ENCODE measurements around the gene NR0B2. TPM values are rescaled to one million over a fixed set of nuclear protein-coding genes. Genes with fewer than 3 reads are reported as not detected.

Gene NR0B2
- total RNA-seq, 2 donors from 2014 or later, result 10.6 to 19.0 TPM

GRCh38 chr1:26894263-26894662, 19.5 kb downstream of the NR0B2 start:
- Histone ChIP-seq H3K27me3 (no peaks in the 10 kb centered on the region), H3K27ac (no peak overlapping the region), H3K4me1 (peaks cover 0 to 19% of the 10 kb centered on the region in 2 donors), H3K36me3 (peaks cover 58% of the 10 kb centered on the region), H3K9me3 (no peaks in the 10 kb centered on the region), H3K4me3 (no peak overlapping the region)
- DNase-seq (ENCODE audit: low spot score), result no peak
- TF ChIP-seq CTCF (IDR thresholded peaks at IDR 0.05), result no peak

- no peaks in the 10 kb centered on the region for H3K9me3 ChIP-seq
- DNase-seq (ENCODE audit: low spot score), result no peak
Measured at GRCh38 chr1:26890467-26890796, 23.3 kb downstream of the NR0B2 start.

GRCh38 chr1:26889551-26890466, 24.0 kb downstream of the NR0B2 start, which contains the start of gene GPN2:
GPN2 (minus strand) TSS chr1:26890283; CDS start chr1:26890096, 187 bp downstream.
- H3K36me3 ChIP-seq, result peaks cover 65% of the 10 kb centered on the region
- H3K27ac ChIP-seq, result peak within 1 kb of the TSS; percentile 87 to 90
- no peaks in the 10 kb centered on the region for H3K9me3 ChIP-seq
- peak within 1 kb of the TSS; percentile 95 to 96 for H3K4me3 ChIP-seq
- no peak for TF ChIP-seq CTCF (IDR thresholded peaks at IDR 0.05)
- DNase-seq (ENCODE audit: low spot score), result peak; percentile 77
- no peaks in the 10 kb centered on the region for H3K27me3 ChIP-seq
- H3K4me1 ChIP-seq, result peaks cover 0 to 26% of the 10 kb centered on the region in 2 donors

More at GRCh38 chr1:26890467-26890796, 23.3 kb downstream of the NR0B2 start:
- Histone ChIP-seq H3K4me3 (peak overlapping the region; percentile 95 to 96), H3K36me3 (peaks cover 65% of the 10 kb centered on the region), H3K4me1 (peaks cover 0 to 26% of the 10 kb centered on the region in 2 donors), H3K27ac (peak overlapping the region; percentile 87 to 90), H3K27me3 (no peaks in the 10 kb centered on the region)
- no peak for TF ChIP-seq CTCF (IDR thresholded peaks at IDR 0.05)

- Histone ChIP-seq H3K4me3 (no peak overlapping the region), H3K27me3 (no peaks in the 10 kb centered on the region), H3K27ac (no peak overlapping the region), H3K4me1 (peaks cover 0 to 26% of the 10 kb centered on the region in 2 donors), H3K9me3 (no peaks in the 10 kb centered on the region), H3K36me3 (peaks cover 66% of the 10 kb centered on the region)
- no peak for DNase-seq (ENCODE audit: low spot score)
- no peak for TF ChIP-seq CTCF (IDR thresholded peaks at IDR 0.05)
Measured at GRCh38 chr1:26888231-26888630, 25.5 kb downstream of the NR0B2 start.

GRCh38 chr1:26887125-26887524, 26.6 kb downstream of the NR0B2 start:
- H3K9me3 ChIP-seq, result no peaks in the 10 kb centered on the region
- H3K36me3 ChIP-seq, result peaks cover 66% of the 10 kb centered on the region
- H3K27me3 ChIP-seq, result no peaks in the 10 kb centered on the region
- DNase-seq (ENCODE audit: low spot score), result no peak
- no peak overlapping the region for H3K4me3 ChIP-seq
- peak in 1 of 2 donors; percentile 46 for TF ChIP-seq CTCF (IDR thresholded peaks at IDR 0.05)
- H3K27ac ChIP-seq, result no peak overlapping the region
- H3K4me1 ChIP-seq, result peaks cover 0 to 26% of the 10 kb centered on the region in 2 donors
